Keratinocyte (primary cell): ENCODE data around the gene MFSD12. TPM values are rescaled to one million over a fixed set of nuclear protein-coding genes. Genes with fewer than 3 reads are reported as not detected.

Source experiments
- DNase-seq: peaks from one replicate; pipeline ENCODE4 v3.0.0-alpha.2; 2011; ENCODE audit warnings: low read depth, missing footprints, low spot score
- FAIRE-seq: peaks from 2 replicates; lab custom pipeline; 2011; peaks lifted over from hg19 to GRCh38; lab: Jason Lieb, UNC
- H2AFZ ChIP-seq: 2 replicates; pipeline ENCODE4 v1.6.0; 2012; ENCODE audit warnings: low read length, control low read depth, inconsistent platforms; ENCODE audit not compliant: control insufficient read depth
- H3K27ac ChIP-seq: 2 replicates; pipeline ENCODE4 v1.5.1; 2011; ENCODE audit warnings: low read length; ENCODE audit not compliant: control insufficient read depth, insufficient read depth
- H3K27me3 ChIP-seq: 3 replicates; pipeline ENCODE4 v1.6.0; 2011; ENCODE audit warnings: low read length; ENCODE audit not compliant: control insufficient read depth, insufficient read depth; ENCODE audit errors: extremely low read depth
- H3K36me3 ChIP-seq, 2 experiments: 2 replicates in 1 of 2; 3 replicates in 1 of 2; pipeline ENCODE4 v1.5.1; 2011; ENCODE audit warnings: low read length in 2 of 2, mild to moderate bottlenecking in 1 of 2; ENCODE audit not compliant: control insufficient read depth in 2 of 2, insufficient read depth in 2 of 2; ENCODE audit errors: extremely low read depth in 1 of 2
- H3K4me1 ChIP-seq: 3 replicates; pipeline ENCODE4 v1.5.1; 2011; ENCODE audit warnings: low read length; ENCODE audit not compliant: control insufficient read depth, insufficient read depth; ENCODE audit errors: extremely low read depth
- H3K4me2 ChIP-seq: 3 replicates; pipeline ENCODE4 v1.6.0; 2011; ENCODE audit warnings: low read depth, low read length; ENCODE audit not compliant: control insufficient read depth, insufficient read depth; ENCODE audit errors: extremely low read depth
- H3K4me3 ChIP-seq, 3 experiments: fragments of 200-600 bp in 1 of 3; sonication (generic) in 1 of 3; 2 replicates in 2 of 3; 3 replicates in 1 of 3; pipeline ENCODE4 v1.5.1; 2011 to 2016; ENCODE audit warnings: low read length in 3 of 3, mild to moderate bottlenecking in 3 of 3, control low read depth in 2 of 3, inconsistent platforms in 1 of 3, low read depth in 1 of 3, mixed read lengths in 1 of 3, mixed run types in 1 of 3, moderate library complexity in 1 of 3; ENCODE audit not compliant: control insufficient read depth in 2 of 3, insufficient read depth in 2 of 3; ENCODE audit errors: extremely low read depth in 1 of 3
- H3K79me2 ChIP-seq: 2 replicates; pipeline ENCODE4 v1.6.0; 2012; ENCODE audit warnings: low read length; ENCODE audit not compliant: control insufficient read depth, insufficient read depth
- H3K9ac ChIP-seq: 3 replicates; pipeline ENCODE4 v1.6.0; 2011; ENCODE audit warnings: low read length; ENCODE audit not compliant: control insufficient read depth, insufficient read depth; ENCODE audit errors: extremely low read depth
- H3K9me1 ChIP-seq: 3 replicates; pipeline ENCODE4 v1.6.0; 2011; ENCODE audit warnings: low read length; ENCODE audit not compliant: control insufficient read depth, insufficient read depth; ENCODE audit errors: extremely low read depth
- H3K9me3 ChIP-seq: 2 replicates; pipeline ENCODE4 v1.5.1; 2012; ENCODE audit warnings: low read depth, low read length; ENCODE audit not compliant: control insufficient read depth
- H4K20me1 ChIP-seq: 3 replicates; pipeline ENCODE4 v1.6.0; 2011; ENCODE audit warnings: low read length; ENCODE audit not compliant: control insufficient read depth, insufficient read depth; ENCODE audit errors: extremely low read depth
- EZH2 ChIP-seq: IDR thresholded peaks from one replicate; pipeline ENCODE4 v1.6.1; 2012; ENCODE audit warnings: inconsistent platforms, mild to moderate bottlenecking, low read length, moderate library complexity
- dilution Hi-C: fragments of 300-500 bp; cut with MboI; formaldehyde crosslinking; loops from one replicate; pipeline ENCODE4 v1.7.0; 2020; ENCODE audit warnings: low sequenced_read_pairs; ENCODE audit not compliant: extremely low pct_ligation_motif_present
- polyA plus RNA-seq, 5 experiments: library from polyadenylated mRNA; depleted of rRNA in 3 of 5; stranded (reverse) in 3 of 5; stranded (forward) in 1 of 5; unstranded in 1 of 5; fragments of >200 nt; gene quantifications; 1 replicate in 1 of 5; 2 replicates in 3 of 5; 3 replicates in 1 of 5; pipeline versions ENCODE4 v1.2.1 to v1.2.3, GENCODE V29; 2011 to 2012; ENCODE audit warnings: missing spikeins in 2 of 5, low read depth in 1 of 5, low replicate concordance in 1 of 5
- TF ChIP-seq, protein P1 (sequence below), 3 experiments: IDR thresholded peaks in 1 of 3; conservative IDR thresholded peaks in 1 of 3; optimal IDR thresholded peaks in 1 of 3; 2 replicates in 2 of 3; 3 replicates in 1 of 3; pipeline versions ENCODE3 to v1.5.1; 2011; ENCODE audit warnings: low read length in 3 of 3, mild to moderate bottlenecking in 3 of 3, moderate library complexity in 2 of 3, control low read depth in 1 of 3, inconsistent platforms in 1 of 3; ENCODE audit not compliant: insufficient read depth in 2 of 3; ENCODE audit errors: extremely low read depth in 1 of 3

The MFSD12 gene
- polyA plus RNA-seq, 1 donor (not counting 4 experiments of a cell fraction or from before 2014, with no cell fraction given), result 30.0 TPM

DNA sequence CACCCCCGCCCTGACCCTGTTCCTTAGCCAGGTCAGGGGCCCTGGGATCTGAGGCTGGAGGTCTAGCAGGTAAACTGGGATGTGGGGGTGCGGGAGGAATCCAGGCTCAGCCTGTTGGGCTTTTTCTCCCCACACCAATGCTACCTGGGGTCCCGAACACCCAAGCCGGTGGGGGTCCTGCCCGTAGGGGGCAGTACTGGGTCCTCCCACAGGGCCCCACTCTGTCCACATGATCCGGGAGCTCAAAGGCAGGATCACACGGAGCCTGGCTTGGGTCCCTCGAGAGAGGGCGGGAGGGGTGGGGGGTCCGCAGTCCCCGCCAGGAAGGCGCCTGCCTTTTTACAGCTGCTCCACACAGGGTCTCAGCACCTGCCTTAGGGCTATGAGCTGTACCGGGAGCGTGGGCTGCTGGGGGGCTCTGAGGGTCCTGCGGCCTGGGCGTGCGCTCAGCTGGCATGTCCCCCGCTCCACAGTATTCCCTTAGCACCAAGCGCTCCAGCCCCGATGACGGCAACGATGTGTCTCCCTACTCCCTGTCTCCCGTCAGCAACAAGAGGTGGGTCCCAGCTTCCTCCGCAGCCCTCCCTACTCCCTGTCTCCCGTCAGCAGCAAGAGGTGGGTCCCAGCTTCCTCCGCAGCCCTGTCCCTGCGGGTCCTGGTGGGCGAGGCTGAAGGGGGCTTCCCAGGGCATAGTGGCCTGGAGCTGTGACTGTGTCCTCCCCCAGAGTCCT lies 30.7 kb downstream of the MFSD12 start:
- Histone ChIP-seq H3K36me3 (peaks cover 23 to 25% of the 10 kb centered on the region in 2 experiments), H3K9me1 (no peaks in the 10 kb centered on the region), H3K4me1 (no peaks in the 10 kb centered on the region), H3K79me2 (peaks cover 27% of the 10 kb centered on the region), H3K9me3 (no peaks in the 10 kb centered on the region), H3K4me3 (no peak overlapping the region), H3K27me3 (no peaks in the 10 kb centered on the region), H4K20me1 (peaks cover 13% of the 10 kb centered on the region), H3K27ac (no peak overlapping the region), H2AFZ (no peak overlapping the region), H3K9ac (no peak overlapping the region), H3K4me2 (no peak overlapping the region)
- FAIRE-seq, result no peak
- dilution Hi-C loops, result no loop called here
- DNase-seq, result no peak
- no peak for TF ChIP-seq EZH2
- TF ChIP-seq, protein P1, sequence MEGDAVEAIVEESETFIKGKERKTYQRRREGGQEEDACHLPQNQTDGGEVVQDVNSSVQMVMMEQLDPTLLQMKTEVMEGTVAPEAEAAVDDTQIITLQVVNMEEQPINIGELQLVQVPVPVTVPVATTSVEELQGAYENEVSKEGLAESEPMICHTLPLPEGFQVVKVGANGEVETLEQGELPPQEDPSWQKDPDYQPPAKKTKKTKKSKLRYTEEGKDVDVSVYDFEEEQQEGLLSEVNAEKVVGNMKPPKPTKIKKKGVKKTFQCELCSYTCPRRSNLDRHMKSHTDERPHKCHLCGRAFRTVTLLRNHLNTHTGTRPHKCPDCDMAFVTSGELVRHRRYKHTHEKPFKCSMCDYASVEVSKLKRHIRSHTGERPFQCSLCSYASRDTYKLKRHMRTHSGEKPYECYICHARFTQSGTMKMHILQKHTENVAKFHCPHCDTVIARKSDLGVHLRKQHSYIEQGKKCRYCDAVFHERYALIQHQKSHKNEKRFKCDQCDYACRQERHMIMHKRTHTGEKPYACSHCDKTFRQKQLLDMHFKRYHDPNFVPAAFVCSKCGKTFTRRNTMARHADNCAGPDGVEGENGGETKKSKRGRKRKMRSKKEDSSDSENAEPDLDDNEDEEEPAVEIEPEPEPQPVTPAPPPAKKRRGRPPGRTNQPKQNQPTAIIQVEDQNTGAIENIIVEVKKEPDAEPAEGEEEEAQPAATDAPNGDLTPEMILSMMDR (optimal IDR thresholded peaks at IDR 0.05 in 1 of 3, IDR thresholded peaks at IDR 0.05 in 1 of 3, conservative IDR thresholded peaks at IDR 0.05 in 1 of 3; ENCODE audit: extremely low read depth in 1 of 3, insufficient read depth in 2 of 3, low read length in 3 of 3), result no peak

DNA sequence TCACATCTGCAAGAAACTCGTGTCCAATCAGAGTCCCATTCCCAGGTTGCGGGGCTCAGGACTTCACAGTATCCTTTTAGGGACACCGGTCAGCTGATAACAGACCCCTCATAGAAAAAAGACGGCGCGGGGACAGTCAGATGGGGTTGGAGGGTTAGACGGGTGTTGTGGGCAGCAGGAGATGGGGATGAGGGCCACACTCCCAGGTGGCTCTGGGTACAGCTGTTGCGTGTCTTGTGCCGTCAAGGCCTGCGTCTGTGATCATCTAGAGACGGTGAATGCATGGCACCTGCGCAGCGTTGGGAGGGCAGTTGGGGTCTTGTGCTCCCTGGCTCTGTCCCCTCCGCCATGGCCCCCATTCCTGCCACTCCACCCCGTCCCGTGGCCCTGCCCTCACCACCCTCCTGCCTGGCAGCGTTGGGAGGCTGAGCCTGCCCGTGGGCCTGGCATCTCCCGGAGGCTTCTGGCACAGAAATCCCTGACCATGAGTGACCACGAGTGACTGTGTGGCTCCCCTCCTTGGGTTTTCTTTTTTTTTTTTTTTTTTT lies 32.4 kb downstream of the MFSD12 start:
- Histone ChIP-seq H3K36me3 (peaks cover 17 to 25% of the 10 kb centered on the region in 2 experiments), H3K79me2 (peaks cover 28% of the 10 kb centered on the region), H3K9me3 (no peaks in the 10 kb centered on the region), H3K27ac (no peak overlapping the region), H4K20me1 (peaks cover 26% of the 10 kb centered on the region), H3K4me1 (peaks cover 16% of the 10 kb centered on the region), H3K4me2 (no peak overlapping the region), H3K27me3 (no peaks in the 10 kb centered on the region), H3K4me3 (no peak overlapping the region), H3K9me1 (peaks cover 2% of the 10 kb centered on the region), H3K9ac (no peak overlapping the region), H2AFZ (no peak overlapping the region)
- DNase-seq (no peak), FAIRE-seq (no peak)
- dilution Hi-C loops, result no loop called here
- TF ChIP-seq, protein P1 (optimal IDR thresholded peaks at IDR 0.05 in 1 of 3, IDR thresholded peaks at IDR 0.05 in 1 of 3, conservative IDR thresholded peaks at IDR 0.05 in 1 of 3; ENCODE audit: extremely low read depth in 1 of 3, insufficient read depth in 2 of 3, low read length in 3 of 3), result no peak
- TF ChIP-seq EZH2, result no peak
